Measurements from ENCODE around the gene SELL.

DNA sequence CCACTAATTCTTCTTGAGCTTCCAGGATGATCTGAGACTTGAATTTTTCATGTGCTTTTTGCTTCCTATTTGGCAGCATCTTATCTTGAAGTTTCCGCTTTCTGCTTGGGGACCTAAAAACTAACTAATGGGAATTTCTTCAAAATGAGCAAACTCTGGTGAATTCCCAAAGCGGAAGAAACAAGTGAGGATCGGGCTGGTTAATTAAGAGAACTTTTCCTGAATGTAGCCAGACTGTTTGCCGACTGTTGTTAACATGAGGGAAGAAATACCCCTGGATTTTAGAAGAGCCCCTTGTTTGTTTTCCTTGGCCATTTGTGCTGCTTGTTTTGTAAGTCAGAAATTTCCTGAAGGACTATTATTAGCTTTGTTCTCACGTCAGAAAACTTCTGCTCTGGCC is 28.6 kb upstream of the SELL start:
- TF ChIP-seq ZNF10 (tag by site-specific recombination; IDR thresholded peaks at IDR 0.05) = no peak
- no peak for TF ChIP-seq ZFP69B (tag by site-specific recombination; IDR thresholded peaks at IDR 0.05)
- TF ChIP-seq, protein P1, sequence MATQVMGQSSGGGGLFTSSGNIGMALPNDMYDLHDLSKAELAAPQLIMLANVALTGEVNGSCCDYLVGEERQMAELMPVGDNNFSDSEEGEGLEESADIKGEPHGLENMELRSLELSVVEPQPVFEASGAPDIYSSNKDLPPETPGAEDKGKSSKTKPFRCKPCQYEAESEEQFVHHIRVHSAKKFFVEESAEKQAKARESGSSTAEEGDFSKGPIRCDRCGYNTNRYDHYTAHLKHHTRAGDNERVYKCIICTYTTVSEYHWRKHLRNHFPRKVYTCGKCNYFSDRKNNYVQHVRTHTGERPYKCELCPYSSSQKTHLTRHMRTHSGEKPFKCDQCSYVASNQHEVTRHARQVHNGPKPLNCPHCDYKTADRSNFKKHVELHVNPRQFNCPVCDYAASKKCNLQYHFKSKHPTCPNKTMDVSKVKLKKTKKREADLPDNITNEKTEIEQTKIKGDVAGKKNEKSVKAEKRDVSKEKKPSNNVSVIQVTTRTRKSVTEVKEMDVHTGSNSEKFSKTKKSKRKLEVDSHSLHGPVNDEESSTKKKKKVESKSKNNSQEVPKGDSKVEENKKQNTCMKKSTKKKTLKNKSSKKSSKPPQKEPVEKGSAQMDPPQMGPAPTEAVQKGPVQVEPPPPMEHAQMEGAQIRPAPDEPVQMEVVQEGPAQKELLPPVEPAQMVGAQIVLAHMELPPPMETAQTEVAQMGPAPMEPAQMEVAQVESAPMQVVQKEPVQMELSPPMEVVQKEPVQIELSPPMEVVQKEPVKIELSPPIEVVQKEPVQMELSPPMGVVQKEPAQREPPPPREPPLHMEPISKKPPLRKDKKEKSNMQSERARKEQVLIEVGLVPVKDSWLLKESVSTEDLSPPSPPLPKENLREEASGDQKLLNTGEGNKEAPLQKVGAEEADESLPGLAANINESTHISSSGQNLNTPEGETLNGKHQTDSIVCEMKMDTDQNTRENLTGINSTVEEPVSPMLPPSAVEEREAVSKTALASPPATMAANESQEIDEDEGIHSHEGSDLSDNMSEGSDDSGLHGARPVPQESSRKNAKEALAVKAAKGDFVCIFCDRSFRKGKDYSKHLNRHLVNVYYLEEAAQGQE (tag by site-specific recombination; IDR thresholded peaks at IDR 0.05) = no peak
- TF ChIP-seq, protein P2, sequence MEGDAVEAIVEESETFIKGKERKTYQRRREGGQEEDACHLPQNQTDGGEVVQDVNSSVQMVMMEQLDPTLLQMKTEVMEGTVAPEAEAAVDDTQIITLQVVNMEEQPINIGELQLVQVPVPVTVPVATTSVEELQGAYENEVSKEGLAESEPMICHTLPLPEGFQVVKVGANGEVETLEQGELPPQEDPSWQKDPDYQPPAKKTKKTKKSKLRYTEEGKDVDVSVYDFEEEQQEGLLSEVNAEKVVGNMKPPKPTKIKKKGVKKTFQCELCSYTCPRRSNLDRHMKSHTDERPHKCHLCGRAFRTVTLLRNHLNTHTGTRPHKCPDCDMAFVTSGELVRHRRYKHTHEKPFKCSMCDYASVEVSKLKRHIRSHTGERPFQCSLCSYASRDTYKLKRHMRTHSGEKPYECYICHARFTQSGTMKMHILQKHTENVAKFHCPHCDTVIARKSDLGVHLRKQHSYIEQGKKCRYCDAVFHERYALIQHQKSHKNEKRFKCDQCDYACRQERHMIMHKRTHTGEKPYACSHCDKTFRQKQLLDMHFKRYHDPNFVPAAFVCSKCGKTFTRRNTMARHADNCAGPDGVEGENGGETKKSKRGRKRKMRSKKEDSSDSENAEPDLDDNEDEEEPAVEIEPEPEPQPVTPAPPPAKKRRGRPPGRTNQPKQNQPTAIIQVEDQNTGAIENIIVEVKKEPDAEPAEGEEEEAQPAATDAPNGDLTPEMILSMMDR (tag by site-specific recombination; IDR thresholded peaks at IDR 0.05) = no peak
- TF ChIP-seq, protein P3, sequence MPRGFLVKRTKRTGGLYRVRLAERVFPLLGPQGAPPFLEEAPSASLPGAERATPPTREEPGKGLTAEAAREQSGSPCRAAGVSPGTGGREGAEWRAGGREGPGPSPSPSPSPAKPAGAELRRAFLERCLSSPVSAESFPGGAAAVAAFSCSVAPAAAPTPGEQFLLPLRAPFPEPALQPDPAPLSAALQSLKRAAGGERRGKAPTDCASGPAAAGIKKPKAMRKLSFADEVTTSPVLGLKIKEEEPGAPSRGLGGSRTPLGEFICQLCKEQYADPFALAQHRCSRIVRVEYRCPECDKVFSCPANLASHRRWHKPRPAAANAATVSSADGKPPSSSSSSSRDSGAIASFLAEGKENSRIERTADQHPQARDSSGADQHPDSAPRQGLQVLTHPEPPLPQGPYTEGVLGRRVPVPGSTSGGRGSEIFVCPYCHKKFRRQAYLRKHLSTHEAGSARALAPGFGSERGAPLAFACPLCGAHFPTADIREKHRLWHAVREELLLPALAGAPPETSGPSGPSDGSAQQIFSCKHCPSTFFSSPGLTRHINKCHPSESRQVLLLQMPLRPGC (tag by site-specific recombination; IDR thresholded peaks at IDR 0.05) = no peak
